ENCODE data around the gene CHST3. TPM values are rescaled to one million over a fixed set of nuclear protein-coding genes. Genes with fewer than 3 reads are reported as not detected.
"Not testable (repeated sequence)": the region's sequence is repeated elsewhere in the genome, so short reads cannot be mapped to it uniquely, and the experiment has no call there.

Gene CHST3
- total RNA-seq, 1 experiment from 2014 or later, result 22.4 TPM

DNA sequence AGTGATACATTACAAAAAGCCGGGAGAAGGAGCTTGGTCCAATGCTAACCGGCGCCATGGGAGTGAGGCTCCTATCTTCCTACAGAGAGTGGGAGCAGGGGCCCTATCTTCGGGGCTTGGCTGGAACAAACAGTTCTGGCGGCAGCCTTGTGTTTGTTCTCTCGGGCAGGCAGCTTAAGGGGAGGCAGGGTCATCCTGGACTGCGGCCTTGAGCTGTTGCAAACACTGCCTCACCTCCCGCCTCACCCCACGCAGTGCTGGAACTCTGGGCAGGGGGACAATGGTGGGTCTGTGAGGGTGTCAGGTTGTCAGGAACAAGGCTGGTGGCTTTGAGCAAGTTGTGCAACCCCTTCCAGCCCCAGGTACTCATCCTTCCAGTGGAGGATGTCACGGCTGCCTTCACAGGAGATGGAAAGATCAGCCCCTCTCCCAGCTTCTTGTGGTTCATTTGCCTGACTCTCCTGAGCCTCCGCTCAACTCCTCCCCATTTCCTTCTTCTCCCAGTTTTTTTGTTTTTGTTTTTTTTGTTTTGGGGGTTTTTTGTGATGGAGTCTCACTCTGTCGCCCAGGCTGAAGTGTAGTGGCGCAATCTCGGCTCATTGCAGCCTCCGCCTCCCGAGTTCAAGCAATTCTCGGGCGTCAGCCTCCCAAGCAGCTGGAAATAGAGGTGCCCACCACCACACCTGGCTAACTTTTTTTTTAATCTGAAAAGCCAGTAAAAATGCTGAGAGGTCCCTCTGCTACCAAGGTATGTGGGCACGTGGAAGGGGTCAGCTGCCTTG is 66.8 kb downstream of the CHST3 start:
- DNase-seq (ENCODE audit: low read depth), result no peak

DNA sequence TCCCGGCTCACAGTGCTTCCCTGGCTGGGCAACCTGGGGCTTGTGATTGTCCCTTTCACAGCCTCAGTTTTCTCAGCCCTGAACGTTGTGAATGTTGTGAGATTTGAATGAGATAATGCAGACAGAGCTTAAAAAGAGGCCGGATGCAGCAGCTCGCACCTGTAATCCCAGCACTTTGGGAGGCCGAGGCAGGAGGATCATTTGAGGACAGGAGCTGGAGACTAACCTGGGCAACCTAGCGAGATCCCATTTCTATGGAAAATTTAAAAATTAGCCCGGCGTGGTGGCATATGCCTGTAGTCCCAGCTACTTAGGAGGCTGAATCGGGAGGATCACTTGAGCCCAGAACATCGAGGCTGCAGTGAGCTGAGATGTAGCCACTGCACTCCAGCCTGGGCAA is 67.5 kb downstream of the CHST3 start:
- no peak for DNase-seq (ENCODE audit: low read depth)

DNA sequence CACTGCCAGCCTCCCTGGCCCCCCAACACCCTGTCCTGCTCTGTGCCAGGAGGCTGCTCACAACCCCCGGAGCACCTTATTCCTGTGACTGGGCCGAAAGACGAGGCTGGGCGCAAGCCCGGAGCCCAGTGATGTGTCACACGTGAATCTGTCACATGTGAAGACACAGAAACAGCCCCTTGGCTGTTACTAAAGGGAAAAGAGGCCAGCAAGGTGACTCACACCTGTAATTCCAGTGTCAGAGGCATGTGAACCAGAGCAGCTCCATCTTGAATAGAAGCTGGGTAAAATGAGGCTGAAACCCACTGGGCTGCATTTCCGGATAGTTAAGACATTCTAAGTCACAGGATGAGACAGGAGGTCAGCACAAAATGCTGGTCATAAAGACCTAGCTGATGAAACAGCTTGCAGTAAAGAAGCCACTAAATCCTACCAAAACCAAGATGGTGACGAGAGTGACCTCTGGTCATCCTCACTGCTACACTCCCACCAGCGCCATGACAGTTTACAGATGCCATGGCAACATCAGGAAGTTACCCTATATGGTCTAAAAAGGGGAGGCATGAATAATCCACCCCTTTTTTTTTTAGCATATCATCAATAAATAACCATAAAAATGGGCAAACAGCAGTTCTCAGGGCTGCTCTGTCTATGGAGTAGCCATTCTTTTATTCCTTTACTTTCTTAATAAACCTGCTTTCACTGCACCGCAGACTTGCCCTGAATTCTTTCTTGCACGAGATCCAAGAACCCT is 68.4 kb downstream of the CHST3 start:
- not testable (repeated sequence) for DNase-seq (ENCODE audit: low read depth)

GRCh38 chr10:72034040-72034499 is 69.9 kb downstream of the CHST3 start:
- DNase-seq (ENCODE audit: low read depth), result no peak

- DNase-seq (ENCODE audit: low read depth), result no peak
Observed at GRCh38 chr10:72034761-72035160, 70.6 kb downstream of the CHST3 start.

- DNase-seq (ENCODE audit: low read depth), result no peak
Observed at GRCh38 chr10:72035252-72035887, 71.2 kb downstream of the CHST3 start.

DNA sequence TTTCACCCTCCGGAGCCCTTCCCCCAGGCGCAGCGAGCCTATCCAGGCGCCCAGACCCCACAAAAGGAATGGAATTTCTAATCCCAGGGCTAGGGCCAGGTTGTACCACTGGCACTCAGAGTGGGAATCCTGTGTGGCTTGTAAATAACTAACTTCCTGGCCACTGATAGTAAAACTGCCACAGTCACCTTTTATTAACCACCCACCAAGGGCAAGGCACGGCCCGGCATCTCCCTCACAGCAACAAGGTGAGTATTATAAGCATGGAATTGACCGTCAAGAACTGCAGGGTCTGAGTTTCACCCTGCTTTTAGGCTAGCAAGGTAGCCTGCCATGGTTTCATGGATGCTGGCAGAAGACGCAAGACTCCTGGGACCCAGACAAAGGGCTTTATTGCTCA is 73.1 kb downstream of the CHST3 start:
- no peak for DNase-seq (ENCODE audit: low read depth)

DNA sequence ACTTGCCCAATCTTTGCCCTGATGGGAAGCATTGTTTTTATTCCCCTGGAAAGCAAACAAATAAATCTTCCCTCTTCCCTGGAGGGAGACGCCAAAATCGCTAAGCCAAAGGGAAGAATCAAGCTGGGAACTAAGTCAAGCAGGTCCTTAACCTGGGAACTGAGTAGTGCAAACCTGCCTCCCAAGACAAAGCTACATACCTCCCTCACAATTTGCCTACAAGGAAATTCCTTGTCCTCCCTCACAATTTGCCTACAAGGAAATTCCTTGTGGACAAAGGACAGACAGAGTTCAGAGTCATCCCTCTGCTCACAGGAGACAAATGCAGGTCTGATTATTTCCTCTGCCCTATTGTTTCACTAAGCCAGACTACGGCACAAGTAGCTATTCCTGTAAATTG is 73.6 kb downstream of the CHST3 start:
- DNase-seq (ENCODE audit: low read depth), result no peak

GRCh38 chr10:72038458-72039001 is 74.3 kb downstream of the CHST3 start:
- no peak for DNase-seq (ENCODE audit: low read depth)

- no peak for DNase-seq (ENCODE audit: low read depth)
Observed at GRCh38 chr10:72039377-72039776, 75.2 kb downstream of the CHST3 start.

DNA sequence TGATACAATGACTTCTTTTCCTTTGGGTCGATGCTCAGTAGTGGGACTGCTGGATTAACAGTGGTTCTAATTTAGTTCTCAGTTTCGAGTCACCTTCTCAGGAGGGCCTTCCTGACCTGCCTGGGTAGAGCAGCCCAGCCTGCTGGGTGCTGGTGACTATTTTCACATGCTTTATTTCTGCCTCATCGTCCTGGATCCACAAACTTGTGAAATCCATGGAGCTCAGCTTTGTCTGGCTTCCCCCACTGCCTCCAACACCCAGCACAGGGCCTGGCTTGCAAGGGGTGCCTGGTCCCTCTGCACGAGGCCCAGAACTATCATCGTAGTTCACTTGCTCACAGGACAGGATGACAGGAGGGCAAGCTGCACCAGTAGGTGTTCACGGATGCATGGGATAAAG is 77.3 kb downstream of the CHST3 start:
- DNase-seq (ENCODE audit: low read depth), result no peak

DNA sequence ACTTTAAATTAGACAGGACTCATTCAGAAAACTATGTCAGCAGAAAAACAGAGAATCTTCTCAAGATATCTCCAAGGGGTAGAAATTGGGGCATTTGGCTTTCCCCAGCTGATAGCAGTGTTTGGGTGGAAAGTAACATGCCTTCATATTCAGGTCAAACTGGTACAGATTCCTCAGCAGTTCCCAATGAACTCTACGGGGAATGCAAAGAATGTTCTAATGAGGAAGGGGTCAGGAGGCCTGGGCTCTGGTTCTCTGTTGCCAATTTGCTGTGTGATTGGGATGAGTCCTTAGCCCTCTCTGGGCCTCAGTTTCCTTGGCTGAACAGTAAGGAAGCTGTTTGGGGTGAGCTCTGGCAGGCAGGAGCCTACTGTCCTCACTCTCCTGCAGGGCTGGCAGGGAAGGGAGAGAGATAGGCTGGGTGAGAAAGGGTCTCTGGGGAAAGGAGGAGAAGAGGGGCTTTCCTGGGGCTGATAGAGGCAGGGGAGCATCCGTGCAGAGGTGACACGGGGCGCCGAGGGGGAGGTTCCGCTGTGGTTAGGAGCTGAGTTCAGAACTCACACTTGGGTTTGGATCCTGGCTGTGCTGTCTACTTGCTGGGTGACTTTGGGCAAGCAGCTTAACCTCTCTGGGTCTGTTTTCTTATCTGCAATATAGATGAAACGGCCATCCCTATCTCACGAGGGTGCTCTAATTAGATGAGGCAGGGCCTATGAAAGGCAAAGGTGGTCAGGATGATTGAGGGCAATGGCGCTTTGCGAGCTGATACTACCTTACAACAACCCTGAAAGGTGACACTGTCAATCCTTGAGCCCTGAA is 79.0 kb downstream of the CHST3 start:
- DNase-seq (ENCODE audit: low read depth), result no peak

DNA sequence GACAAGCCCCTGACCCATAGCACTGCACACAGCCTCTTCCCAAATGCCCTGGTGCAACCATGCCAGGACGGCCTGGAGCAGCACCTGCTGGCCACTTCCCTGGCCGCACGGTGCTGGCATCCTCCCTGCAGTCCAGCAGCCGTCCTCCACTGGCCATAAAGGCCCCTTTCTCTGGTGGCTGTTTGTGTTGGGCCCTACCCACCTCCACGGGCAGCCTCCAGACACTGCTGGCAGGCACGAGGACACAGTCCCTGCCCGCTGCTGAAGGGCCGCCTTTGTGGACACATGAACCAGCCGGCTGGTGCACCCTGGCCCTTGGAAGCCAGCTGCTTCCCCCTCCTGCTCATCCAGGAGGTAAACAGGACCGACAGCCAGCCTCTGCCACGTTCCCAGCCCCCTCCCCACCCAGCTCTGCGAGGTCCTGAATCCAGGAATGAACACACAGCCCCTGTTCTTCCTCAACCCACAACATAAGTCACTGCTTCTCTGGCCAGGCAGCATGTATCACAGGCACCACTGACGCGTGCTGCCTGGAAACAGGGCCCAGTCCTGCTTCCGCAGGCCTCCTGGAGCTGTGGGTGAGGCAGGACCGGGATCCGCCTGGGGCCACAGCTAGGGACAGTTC is 80.3 kb downstream of the CHST3 start:
- peak; percentile 40 for DNase-seq (ENCODE audit: low read depth)

- no peak for DNase-seq (ENCODE audit: low read depth)
Observed at GRCh38 chr10:72045586-72045985, 81.4 kb downstream of the CHST3 start.

DNA sequence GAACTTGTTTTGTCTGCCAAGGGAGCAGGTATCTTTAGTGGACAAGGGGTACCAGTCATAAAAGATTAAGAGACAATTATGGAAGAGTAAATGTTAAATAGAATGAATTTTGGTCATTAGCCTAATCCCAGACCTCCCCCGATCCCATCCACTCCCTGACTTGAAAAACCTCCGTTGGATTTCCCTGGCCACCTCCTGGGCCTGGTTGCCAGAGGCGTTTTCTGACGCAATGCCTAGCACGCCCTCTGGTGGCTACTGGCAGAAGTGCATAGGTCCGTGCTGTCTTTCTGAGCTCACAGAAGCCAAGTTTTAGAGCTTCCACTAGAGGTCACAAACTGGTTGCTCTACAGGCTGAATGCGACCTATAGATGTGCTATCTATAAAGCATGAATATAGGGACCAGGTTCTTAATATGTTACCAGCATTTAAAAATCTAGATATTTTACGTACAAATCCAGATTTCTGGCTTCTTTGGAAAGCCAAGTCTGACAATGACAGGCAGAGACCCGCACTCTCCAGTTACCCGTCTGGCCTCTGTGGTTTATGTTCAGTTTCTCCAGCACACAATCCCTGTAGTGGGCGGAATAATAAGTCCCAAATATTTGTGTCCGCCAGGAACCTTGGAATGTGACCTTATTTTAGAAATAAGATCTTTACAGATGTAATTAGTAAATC is 84.4 kb downstream of the CHST3 start:
- DNase-seq (ENCODE audit: low read depth), result peak; percentile 84

- no peak for DNase-seq (ENCODE audit: low read depth)
Observed at GRCh38 chr10:72049472-72049871, 85.3 kb downstream of the CHST3 start.

DNA sequence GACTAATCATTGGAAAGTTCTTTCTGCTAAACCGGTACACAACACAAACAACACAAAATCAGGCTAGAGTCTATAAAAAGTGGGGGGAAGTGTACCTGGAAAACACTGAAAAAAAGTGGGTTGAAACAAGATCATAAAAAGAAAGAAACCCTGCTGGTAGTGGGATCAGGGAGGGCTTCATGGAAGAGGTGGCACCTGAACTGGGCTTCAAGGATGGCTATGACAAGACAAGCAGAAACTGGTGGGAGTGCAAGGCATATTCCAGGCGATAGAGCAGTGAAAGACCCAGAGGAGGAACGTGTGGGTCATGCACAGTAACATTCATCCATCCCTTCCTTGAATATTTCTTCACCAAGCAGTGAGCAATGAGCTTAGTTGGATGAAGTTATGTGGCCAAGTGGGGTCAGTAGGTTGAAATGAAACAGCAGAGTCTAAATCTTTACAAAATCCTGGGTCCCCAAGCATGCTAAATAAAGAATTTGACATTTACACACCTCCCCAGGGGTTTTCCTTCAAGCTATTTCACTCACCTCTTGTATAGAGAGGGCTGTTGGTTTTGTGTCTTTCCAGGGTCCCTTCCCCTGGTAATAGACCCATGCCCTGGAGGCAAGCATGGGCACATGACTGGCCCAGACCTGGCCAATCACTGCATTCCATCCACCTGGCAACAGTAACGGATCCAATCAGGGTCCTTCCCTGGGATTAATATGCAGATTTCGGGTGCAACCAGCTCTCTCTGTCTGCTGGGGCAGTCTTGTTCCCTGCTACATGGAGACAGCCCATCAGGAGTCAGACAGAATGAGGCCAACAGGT is 86.0 kb downstream of the CHST3 start:
- DNase-seq (ENCODE audit: low read depth), result no peak

GRCh38 chr10:72050873-72051272 is 86.7 kb downstream of the CHST3 start:
- DNase-seq (ENCODE audit: low read depth), result no peak

- DNase-seq (ENCODE audit: low read depth), result no peak
Observed at GRCh38 chr10:72053690-72054089, 89.5 kb downstream of the CHST3 start.

DNA sequence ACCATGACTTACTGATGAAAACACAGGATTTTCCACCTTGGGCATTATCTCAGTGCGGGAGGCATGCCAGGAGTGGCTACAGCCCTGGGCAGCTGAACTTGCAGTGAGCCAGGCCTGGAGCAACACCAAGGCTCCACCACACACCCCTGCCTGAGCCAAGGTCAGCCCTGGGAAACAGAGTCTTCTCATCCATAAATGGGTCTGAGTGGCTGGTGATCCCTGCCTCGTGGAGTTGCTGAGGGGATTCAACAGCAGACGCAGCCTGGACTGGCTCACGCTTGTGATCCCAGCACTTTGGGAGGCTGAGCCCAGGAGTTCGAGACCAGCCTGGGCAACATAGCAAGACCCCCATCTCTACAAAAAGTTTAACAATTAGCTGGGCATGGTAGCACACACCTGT is 91.9 kb downstream of the CHST3 start:
- DNase-seq (ENCODE audit: low read depth), result no peak

Measured in M059J (cell line).